PC-3 (cell line): ENCODE measurements around the gene DAPK1. TPM values are rescaled to one million over a fixed set of nuclear protein-coding genes. Genes with fewer than 3 reads are reported as not detected.

Experiments used
- ATAC-seq: fragments of 200-7000 bp; cut with Tn5 transposase; 2 replicates; pipeline ENCODE4 v1.9.1; 2020; ENCODE audit warnings: mild to moderate bottlenecking, moderate library complexity
- BruUV-seq: library from RNA; stranded (reverse); fragments of 400-500 nt; replicated peaks from 2 replicates; lab custom pipeline; 2021; lab: Mats Ljungman, UMichigan
- CTCF ChIA-PET: fragments of 300-600 bp; sonication (Branson Sonifier 250); formaldehyde crosslinking; loops from one replicate; lab custom pipeline; 2022; ENCODE audit warnings: antibody characterized with exemption; lab: Charles Lee
- POLR2A ChIA-PET: fragments of 300-600 bp; sonication (Branson Sonifier 250); formaldehyde crosslinking; loops from one replicate; lab custom pipeline; 2022; ENCODE audit warnings: antibody characterized with exemption; ENCODE audit not compliant: unreplicated experiment; lab: Charles Lee
- DNase-seq: peaks from one replicate; pipeline ENCODE4 v3.0.0-alpha.2; 2015
- H2AFZ ChIP-seq: fragments of 300-600 bp; sonication (generic); 2 replicates; pipeline ENCODE4 v1.6.0; 2016; ENCODE audit warnings: antibody characterized with exemption, low read length
- H3F3A ChIP-seq: fragments of 300-600 bp; sonication (generic); one replicate; pipeline ENCODE4 v1.6.0; 2017; ENCODE audit warnings: antibody characterized with exemption, low read length, control low read depth, mild to moderate bottlenecking; ENCODE audit not compliant: unreplicated experiment
- H3K27ac ChIP-seq: fragments of 300-600 bp; sonication (generic); 2 replicates; pipeline ENCODE4 v1.5.1; 2016; ENCODE audit warnings: mild to moderate bottlenecking, low read length
- H3K27me3 ChIP-seq: fragments of 300-600 bp; sonication (generic); 2 replicates; pipeline ENCODE4 v1.6.1; 2016; ENCODE audit warnings: low read length, mixed read lengths
- H3K36me3 ChIP-seq: fragments of 300-600 bp; sonication (generic); 2 replicates; pipeline ENCODE4 v1.6.1; 2016; ENCODE audit warnings: low read depth, mixed run types, low read length, mixed read lengths
- H3K4me1 ChIP-seq: fragments of 300-600 bp; sonication (generic); 2 replicates; pipeline ENCODE4 v1.5.1; 2016; ENCODE audit warnings: low read length; ENCODE audit not compliant: insufficient read depth
- H3K4me2 ChIP-seq: fragments of 300-600 bp; sonication (generic); 2 replicates; pipeline ENCODE4 v1.6.0; 2016; ENCODE audit warnings: low read length
- H3K4me3 ChIP-seq: fragments of 300-600 bp; sonication (generic); 2 replicates; pipeline ENCODE4 v1.5.1; 2016; ENCODE audit warnings: mild to moderate bottlenecking, low read length, mixed read lengths
- H3K79me2 ChIP-seq: fragments of 300-600 bp; sonication (generic); 2 replicates; pipeline ENCODE4 v1.6.1; 2017; ENCODE audit warnings: low read length, mixed read lengths
- H3K9ac ChIP-seq: fragments of 300-600 bp; sonication (generic); 2 replicates; pipeline ENCODE4 v1.6.0; 2016; ENCODE audit warnings: mild to moderate bottlenecking, low read length
- H3K9me2 ChIP-seq: fragments of 300-600 bp; sonication (generic); replicated peaks from 2 replicates; pipeline ENCODE4 v1.6.1; 2016; ENCODE audit warnings: mixed run types, low read length, mixed read lengths
- H3K9me3 ChIP-seq: fragments of 300-600 bp; sonication (generic); 2 replicates; pipeline ENCODE4 v1.6.1; 2016; ENCODE audit warnings: low read length, mixed read lengths
- H4K20me1 ChIP-seq: fragments of 300-600 bp; sonication (generic); 2 replicates; pipeline ENCODE4 v1.6.1; 2016; ENCODE audit warnings: low read length, mixed read lengths
- EZH2 ChIP-seq: fragments of 300-600 bp; sonication (generic); IDR thresholded peaks from one replicate; pipeline ENCODE4 v1.6.1; 2017; ENCODE audit warnings: antibody characterized with exemption, mild to moderate bottlenecking, low read length; ENCODE audit not compliant: unreplicated experiment
- EZH2phosphoT487 ChIP-seq: fragments of 300-600 bp; sonication (generic); IDR thresholded peaks from 2 replicates; pipeline ENCODE4 v1.6.1; 2018; ENCODE audit warnings: mild to moderate bottlenecking, antibody characterized with exemption, low read length, borderline replicate concordance
- intact Hi-C: fragments of 100-400 bp; cut with micrococcal nuclease; formaldehyde crosslinking; loops from 2 replicates; pipeline ENCODE4 v1.9.0; 2023
- total RNA-seq: library from RNA; depleted of rRNA; stranded (reverse); fragments of >200 nt; gene quantifications from 2 replicates; pipeline ENCODE4 v1.2.3, GENCODE V29; 2014
- TF ChIP-seq, protein P1 (sequence below): fragments of 300-600 bp; sonication (generic); conservative IDR thresholded peaks from 2 replicates; pipeline ENCODE4 v1.5.1; 2017; ENCODE audit warnings: antibody characterized with exemption, low read depth, mild to moderate bottlenecking, low read length

The DAPK1 gene
- total RNA-seq, 1 experiment from 2014 or later: not detected

DNA sequence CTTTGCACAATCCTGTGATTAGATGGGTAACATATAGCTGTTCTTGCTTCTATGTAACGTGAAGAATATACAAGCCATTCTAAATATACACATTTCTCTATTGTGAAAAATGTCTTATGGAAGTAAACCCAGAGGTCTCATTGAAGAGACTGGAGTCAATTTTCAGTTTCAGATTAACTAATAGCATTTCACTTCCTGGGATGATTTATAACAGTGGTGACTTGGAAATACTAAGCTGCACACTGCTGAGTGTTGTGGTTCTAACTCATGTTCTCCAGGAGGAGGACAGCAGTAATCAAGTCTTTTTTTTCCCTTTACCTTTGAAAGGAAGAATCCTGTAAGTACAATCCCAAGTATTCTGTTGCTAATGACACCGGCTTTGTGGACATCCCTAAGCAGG, 231.6 kb downstream of the DAPK1 start:
- Histone ChIP-seq H3K79me2 (peaks cover 9% of the 10 kb centered on the region), H3F3A (no peaks in the 10 kb centered on the region), H3K27me3 (no peaks in the 10 kb centered on the region), H3K4me3 (no peak overlapping the region), H3K9ac (no peak overlapping the region), H3K4me2 (no peak overlapping the region), H3K27ac (no peak overlapping the region), H3K9me3 (no peaks in the 10 kb centered on the region), H3K36me3 (no peaks in the 10 kb centered on the region), H3K9me2 (no peaks in the 10 kb centered on the region), H4K20me1 (no peaks in the 10 kb centered on the region), H3K4me1 (peaks cover 3% of the 10 kb centered on the region; the same call in 1 of the 2 replicates), H2AFZ (no peak overlapping the region)
- no TSS peak for BruUV-seq
- ATAC-seq (no peak), DNase-seq (no peak)
- CTCF ChIA-PET: no interaction called here
- TF ChIP-seq, protein P1, sequence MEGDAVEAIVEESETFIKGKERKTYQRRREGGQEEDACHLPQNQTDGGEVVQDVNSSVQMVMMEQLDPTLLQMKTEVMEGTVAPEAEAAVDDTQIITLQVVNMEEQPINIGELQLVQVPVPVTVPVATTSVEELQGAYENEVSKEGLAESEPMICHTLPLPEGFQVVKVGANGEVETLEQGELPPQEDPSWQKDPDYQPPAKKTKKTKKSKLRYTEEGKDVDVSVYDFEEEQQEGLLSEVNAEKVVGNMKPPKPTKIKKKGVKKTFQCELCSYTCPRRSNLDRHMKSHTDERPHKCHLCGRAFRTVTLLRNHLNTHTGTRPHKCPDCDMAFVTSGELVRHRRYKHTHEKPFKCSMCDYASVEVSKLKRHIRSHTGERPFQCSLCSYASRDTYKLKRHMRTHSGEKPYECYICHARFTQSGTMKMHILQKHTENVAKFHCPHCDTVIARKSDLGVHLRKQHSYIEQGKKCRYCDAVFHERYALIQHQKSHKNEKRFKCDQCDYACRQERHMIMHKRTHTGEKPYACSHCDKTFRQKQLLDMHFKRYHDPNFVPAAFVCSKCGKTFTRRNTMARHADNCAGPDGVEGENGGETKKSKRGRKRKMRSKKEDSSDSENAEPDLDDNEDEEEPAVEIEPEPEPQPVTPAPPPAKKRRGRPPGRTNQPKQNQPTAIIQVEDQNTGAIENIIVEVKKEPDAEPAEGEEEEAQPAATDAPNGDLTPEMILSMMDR: no peak
- TF ChIP-seq EZH2phosphoT487: no peak
- no peak for TF ChIP-seq EZH2
- intact Hi-C loops: no loop called here
- POLR2A ChIA-PET: no interaction called here

DNA sequence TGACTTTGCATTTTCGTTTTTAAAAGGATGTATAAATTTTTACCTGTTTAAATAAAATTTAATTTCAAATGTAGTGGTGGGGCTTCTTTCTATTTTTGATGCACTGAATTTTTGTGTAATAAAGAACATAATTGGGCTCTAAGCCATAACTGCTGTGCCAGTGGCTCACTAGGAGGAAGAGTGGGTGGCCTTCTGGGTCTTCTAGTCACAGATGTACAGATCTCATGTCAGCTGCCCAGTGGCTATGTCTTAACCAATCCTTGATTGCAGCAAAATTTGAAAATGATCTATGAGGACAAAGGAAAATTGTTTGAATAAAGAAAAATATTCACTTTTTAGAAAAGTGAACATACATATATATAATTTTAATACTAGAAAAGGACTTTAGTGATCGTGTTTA, 233.7 kb downstream of the DAPK1 start:
- no peaks in the 10 kb centered on the region for H3K36me3 ChIP-seq
- no peak overlapping the region for H3K27ac ChIP-seq
- H3K79me2 ChIP-seq: peaks cover 9% of the 10 kb centered on the region
- POLR2A ChIA-PET: no interaction called here
- H3K4me3 ChIP-seq: no peak overlapping the region
- H3K9ac ChIP-seq: no peak overlapping the region
- ATAC-seq (no peak), DNase-seq (no peak)
- H3F3A ChIP-seq: no peaks in the 10 kb centered on the region
- no TSS peak for BruUV-seq
- H3K4me1 ChIP-seq: peaks cover 3% of the 10 kb centered on the region; the same call in 1 of the 2 replicates
- H3K9me2 ChIP-seq: no peaks in the 10 kb centered on the region
- no peak overlapping the region for H3K4me2 ChIP-seq
- intact Hi-C loops: loop anchor here (10.0 kb wide), 1 partner anchor 47 kb away; no protein-coding TSS in a partner anchor
- no peak overlapping the region for H2AFZ ChIP-seq
- CTCF ChIA-PET: no interaction called here
- H3K27me3 ChIP-seq: no peaks in the 10 kb centered on the region
- TF ChIP-seq, protein P1: no peak
- TF ChIP-seq EZH2phosphoT487 (no peak), EZH2 (no peak)
- H4K20me1 ChIP-seq: no peaks in the 10 kb centered on the region
- no peaks in the 10 kb centered on the region for H3K9me3 ChIP-seq

DNA sequence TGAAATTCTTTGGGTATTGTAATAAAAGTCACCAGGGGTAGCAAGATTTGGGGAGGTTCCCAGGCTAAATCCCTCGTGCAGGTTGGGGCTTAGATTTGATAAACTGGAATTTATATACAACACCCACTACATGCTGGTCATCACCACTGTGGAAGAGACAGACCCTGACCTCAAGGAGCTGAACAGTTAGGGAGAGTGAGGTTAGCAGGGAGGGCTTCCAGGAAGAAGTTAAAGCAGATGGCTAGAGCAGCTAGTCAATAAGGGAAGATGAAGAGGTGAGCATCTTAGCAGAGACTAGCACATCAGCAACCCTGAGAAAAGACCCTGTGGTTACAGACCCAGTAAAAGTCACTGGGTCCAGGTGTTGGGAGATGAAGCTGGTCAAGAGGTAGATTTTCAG, 234.7 kb downstream of the DAPK1 start:
- Histone ChIP-seq H3K4me1 (no peaks in the 10 kb centered on the region; the same call in 1 of the 2 replicates), H3K36me3 (no peaks in the 10 kb centered on the region), H3F3A (no peaks in the 10 kb centered on the region), H3K4me3 (no peak overlapping the region), H3K9me3 (no peaks in the 10 kb centered on the region), H4K20me1 (no peaks in the 10 kb centered on the region), H3K79me2 (peaks cover 5% of the 10 kb centered on the region), H2AFZ (no peak overlapping the region), H3K4me2 (no peak overlapping the region), H3K27ac (no peak overlapping the region), H3K9me2 (no peaks in the 10 kb centered on the region), H3K9ac (no peak overlapping the region), H3K27me3 (no peaks in the 10 kb centered on the region)
- POLR2A ChIA-PET: no interaction called here
- CTCF ChIA-PET: no interaction called here
- TF ChIP-seq, protein P1: no peak
- TF ChIP-seq EZH2phosphoT487: no peak
- no peak for TF ChIP-seq EZH2
- intact Hi-C loops: loop anchor here (10.0 kb wide), 1 partner anchor 48 kb away; no protein-coding TSS in a partner anchor
- no peak for ATAC-seq
- DNase-seq: no peak
- BruUV-seq: no TSS peak
